ENCODE results near the gene LKAAEAR1. TPM values are rescaled to one million over a fixed set of nuclear protein-coding genes. Genes with fewer than 3 reads are reported as not detected.
A peak's percentile ranks its signal among the peaks of the same experiment; 100 is the strongest.

The LKAAEAR1 gene
- total RNA-seq, 1 donor from 2014 or later = not detected

GRCh38 chr20:64057628-64058498 is 26.3 kb downstream of the LKAAEAR1 start:
- intact Hi-C loops (cut with micrococcal nuclease) = no loop called here
- peak; percentile 85 for DNase-seq
- peak; percentile 63 for ATAC-seq

- DNase-seq (no peak), ATAC-seq (peak; percentile 1)
- intact Hi-C loops (cut with micrococcal nuclease) = no loop called here
Measured at GRCh38 chr20:64056889-64057627, 27.1 kb downstream of the LKAAEAR1 start.

- ATAC-seq (no peak), DNase-seq (no peak)
- intact Hi-C loops (cut with micrococcal nuclease) = no loop called here
Measured at GRCh38 chr20:64056639-64056888, 27.6 kb downstream of the LKAAEAR1 start.

- intact Hi-C loops (cut with micrococcal nuclease) = no loop called here
- DNase-seq = peak; percentile 76
Measured at GRCh38 chr20:64055893-64056638, 28.1 kb downstream of the LKAAEAR1 start.

GRCh38 chr20:64055396-64055892 is 28.8 kb downstream of the LKAAEAR1 start:
- ATAC-seq = no peak
- intact Hi-C loops (cut with micrococcal nuclease) = no loop called here
- no peak for DNase-seq

More at GRCh38 chr20:64055893-64056638, 28.1 kb downstream of the LKAAEAR1 start:
- ATAC-seq = peak; percentile 39

GRCh38 chr20:64053841-64054661 is 30.1 kb downstream of the LKAAEAR1 start:
- ATAC-seq (peak; percentile 33), DNase-seq (peak; percentile 77)
- intact Hi-C loops (cut with micrococcal nuclease) = no loop called here

GRCh38 chr20:64052987-64053840 is 31.0 kb downstream of the LKAAEAR1 start:
- intact Hi-C loops (cut with micrococcal nuclease) = no loop called here
- ATAC-seq (no peak), DNase-seq (no peak)

- ATAC-seq (no peak), DNase-seq (no peak)
- intact Hi-C loops (cut with micrococcal nuclease) = no loop called here
Measured at GRCh38 chr20:64052326-64052722, 31.9 kb downstream of the LKAAEAR1 start.

- peak; percentile 80 for DNase-seq
- intact Hi-C loops (cut with micrococcal nuclease) = no loop called here
- peak; percentile 57 for ATAC-seq
Measured at GRCh38 chr20:64051561-64052325, 32.5 kb downstream of the LKAAEAR1 start.

GRCh38 chr20:64051033-64051452 is 33.2 kb downstream of the LKAAEAR1 start:
- ATAC-seq = no peak
- intact Hi-C loops (cut with micrococcal nuclease) = no loop called here
- DNase-seq = no peak

- intact Hi-C loops (cut with micrococcal nuclease) = no loop called here
- DNase-seq = no peak
- ATAC-seq = peak; percentile 3
Measured at GRCh38 chr20:64050261-64051032, 33.8 kb downstream of the LKAAEAR1 start.

GRCh38 chr20:64049878-64050260 is 34.3 kb downstream of the LKAAEAR1 start:
- intact Hi-C loops (cut with micrococcal nuclease) = no loop called here
- ATAC-seq (peak; percentile 18), DNase-seq (no peak)

- ATAC-seq (peak; percentile 28), DNase-seq (peak; percentile 65)
- intact Hi-C loops (cut with micrococcal nuclease) = no loop called here
Measured at GRCh38 chr20:64049060-64049877, 34.9 kb downstream of the LKAAEAR1 start, which contains the start of gene SOX18. SOX18 (minus strand) TSS chr20:64049639; CDS start chr20:64049516, 123 bp downstream.

- peak; percentile 29 for DNase-seq
- no peak for ATAC-seq
- intact Hi-C loops (cut with micrococcal nuclease) = no loop called here
Measured at GRCh38 chr20:64048402-64049044, 35.7 kb downstream of the LKAAEAR1 start.

GRCh38 chr20:64047968-64048401 is 36.2 kb downstream of the LKAAEAR1 start:
- no peak for ATAC-seq
- DNase-seq = no peak
- intact Hi-C loops (cut with micrococcal nuclease) = no loop called here

Data from left ventricle myocardium superior (tissue), 1 donor.